Thyroid gland (tissue), 4 donors: ENCODE data around the gene KRTAP9-9. TPM values are rescaled to one million over a fixed set of nuclear protein-coding genes. Genes with fewer than 3 reads are reported as not detected.

ENCODE experiments used
- DNase-seq, 2 donors: peaks; one replicate each; pipeline ENCODE4 v3.0.0-alpha.2; 2019
- H3K27ac ChIP-seq, 3 donors: fragments of 200-600 bp; sonication (generic); 1 replicate in 2 of 3; 2 replicates in 1 of 3; pipeline ENCODE4 v1.5.1; 2016 to 2019; ENCODE audit warnings: mild to moderate bottlenecking in 1 of 3, moderate library complexity in 1 of 3
- H3K27me3 ChIP-seq: fragments of 200-600 bp; sonication (generic); one replicate; pipeline ENCODE4 v1.5.1; 2019
- H3K36me3 ChIP-seq, 2 donors: fragments of 200-600 bp; sonication (generic); one replicate each; pipeline ENCODE4 v1.5.1; 2016 to 2019
- H3K4me1 ChIP-seq, 2 donors: fragments of 200-600 bp; sonication (generic); one replicate each; pipeline ENCODE4 v1.5.1; 2017 to 2019
- H3K4me3 ChIP-seq, 3 donors: fragments of 200-600 bp; sonication (generic); replicated peaks in 1 of 3; 1 replicate in 2 of 3; 2 replicates in 1 of 3; pipeline ENCODE4 v1.5.1; 2016; ENCODE audit warnings: mild to moderate bottlenecking in 1 of 3
- H3K9me3 ChIP-seq: fragments of 200-600 bp; sonication (generic); one replicate; pipeline ENCODE4 v1.5.1; 2017
- CTCF ChIP-seq, 6 experiments: fragments of 200-600 bp in 3 of 6; fragments of 450-650 bp in 3 of 6; sonication (generic) in 3 of 6; IDR thresholded peaks; one replicate each; pipeline ENCODE4 v1.5.1; 2016 to 2019; ENCODE audit warnings: antibody characterized with exemption in 6 of 6, mild to moderate bottlenecking in 2 of 6, inconsistent platforms in 1 of 6, moderate library complexity in 1 of 6
- POLR2A ChIP-seq, 2 donors: fragments of 450-650 bp; IDR thresholded peaks; one replicate each; pipeline ENCODE4 v1.6.1; 2017; ENCODE audit warnings: antibody characterized with exemption in 2 of 2, mild to moderate bottlenecking in 2 of 2, moderate library complexity in 1 of 2
- WGBS, 2 donors: methylation state at CpG; one replicate each; pipeline ENCODE4 v1.1.5; 2017; 5-methylcytosine and 5-hydroxymethylcytosine counted together
- intact Hi-C: fragments of 100-400 bp; cut with DNase I; formaldehyde crosslinking; loops from one replicate; pipeline ENCODE4 v1.15.1; 2023
- small RNA-seq: library from RNA; depleted of rRNA; stranded (forward); fragments of <200 nt; gene quantifications from one replicate; pipeline ENCODE3, GENCODE V24; 2016
- total RNA-seq, 4 donors: library from RNA; depleted of rRNA; stranded (reverse); fragments of >200 nt; gene quantifications; one replicate each; pipeline ENCODE4 v1.2.3, GENCODE V29; 2016

Gene KRTAP9-9
- total RNA-seq, 4 donors from 2014 or later = not detected

DNA sequence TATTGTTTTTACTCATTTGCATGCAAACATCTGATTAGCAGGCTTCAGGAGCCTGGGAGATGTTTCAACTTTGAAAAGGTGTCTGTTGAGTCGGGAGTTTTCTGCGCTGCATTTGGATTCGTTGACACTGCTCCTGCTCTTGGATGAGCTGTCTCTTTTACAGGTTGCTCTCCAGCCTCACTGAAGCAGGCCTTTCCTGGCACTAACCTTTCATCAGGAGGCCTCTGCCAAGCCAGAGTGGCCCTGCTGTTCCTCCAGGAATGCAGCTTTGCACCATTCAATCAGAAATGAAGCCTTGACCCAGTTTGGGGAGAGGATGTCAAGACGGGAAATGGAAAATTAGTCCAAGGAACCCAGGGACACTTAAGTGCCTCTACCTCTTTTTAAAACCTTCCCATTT lies 47.8 kb downstream of the KRTAP9-9 start:
- TF ChIP-seq CTCF (IDR thresholded peaks at IDR 0.05) (no peak), POLR2A (IDR thresholded peaks at IDR 0.05) (no peak)
- intact Hi-C loops = no loop called here
- DNase-seq = no peak
- H3K27me3 ChIP-seq = no peaks in the 10 kb centered on the region
- WGBS, 2 donors = 82 to 89% methylated on average over 4 of the region's 4 CpGs
- no peak overlapping the region for H3K27ac ChIP-seq
- peaks cover 0 to 7% of the 10 kb centered on the region in 2 donors for H3K4me1 ChIP-seq
- H3K36me3 ChIP-seq = no peaks in the 10 kb centered on the region
- no peak overlapping the region for H3K4me3 ChIP-seq
- H3K9me3 ChIP-seq = no peaks in the 10 kb centered on the region

GRCh38 chr17:41304091-41304490 lies 48.9 kb downstream of the KRTAP9-9 start:
- TF ChIP-seq CTCF (IDR thresholded peaks at IDR 0.05) (no peak), POLR2A (IDR thresholded peaks at IDR 0.05) (no peak)
- Histone ChIP-seq H3K4me1 (peaks cover 0 to 18% of the 10 kb centered on the region in 2 donors), H3K4me3 (no peak overlapping the region), H3K36me3 (no peaks in the 10 kb centered on the region), H3K27ac (no peak overlapping the region), H3K27me3 (no peaks in the 10 kb centered on the region), H3K9me3 (no peaks in the 10 kb centered on the region)
- intact Hi-C loops = no loop called here
- DNase-seq = no peak
- 82 to 86% methylated on average over 12 of the region's 12 CpGs for WGBS, 2 donors

Small RNA genes within 50 kb of the gene (small RNA-seq; reads per million reads assigned to genes)
- not detected for gene KRTAP9-10P

Other genes with a start within 250 kb of the KRTAP9-9 start
- gene KRTAP3-1, start 246.3 kb upstream of the KRTAP9-9 start, total RNA-seq = not detected
- not detected for gene KRTAP1-5, start 228.2 kb upstream of the KRTAP9-9 start, total RNA-seq
- not detected for gene KRTAP1-4, start 225.2 kb upstream of the KRTAP9-9 start, total RNA-seq
- not detected for gene KRTAP1-3, start 220.5 kb upstream of the KRTAP9-9 start, total RNA-seq
- not detected for gene KRTAP1-1, start 213.9 kb upstream of the KRTAP9-9 start, total RNA-seq
- not detected for gene KRTAP2-1, start 208.1 kb upstream of the KRTAP9-9 start, total RNA-seq
- gene KRTAP2-2, start 200.2 kb upstream of the KRTAP9-9 start, total RNA-seq = not detected
- not detected for gene KRTAP2-3, start 195.3 kb upstream of the KRTAP9-9 start, total RNA-seq
- not detected for gene KRTAP2-4, start 189.5 kb upstream of the KRTAP9-9 start, total RNA-seq
- gene KRTAP4-7, start 171.2 kb upstream of the KRTAP9-9 start, total RNA-seq = not detected
- not detected for gene KRTAP4-8, start 157.2 kb upstream of the KRTAP9-9 start, total RNA-seq
- gene KRTAP4-16, start 153.2 kb upstream of the KRTAP9-9 start, total RNA-seq = not detected
- not detected for gene KRTAP4-9, start 150.0 kb upstream of the KRTAP9-9 start, total RNA-seq
- not detected for gene KRTAP4-11, start 137.0 kb upstream of the KRTAP9-9 start, total RNA-seq
- not detected for gene KRTAP4-12, start 131.2 kb upstream of the KRTAP9-9 start, total RNA-seq
- gene KRTAP4-6, start 114.8 kb upstream of the KRTAP9-9 start, total RNA-seq = not detected
- gene KRTAP4-5, start 105.6 kb upstream of the KRTAP9-9 start, total RNA-seq = not detected
- not detected for gene KRTAP4-4, start 94.6 kb upstream of the KRTAP9-9 start, total RNA-seq
- gene KRTAP4-3, start 87.2 kb upstream of the KRTAP9-9 start, total RNA-seq = not detected
- not detected for gene KRTAP4-2, start 77.2 kb upstream of the KRTAP9-9 start, total RNA-seq
- gene KRTAP4-1, start 70.5 kb upstream of the KRTAP9-9 start, total RNA-seq = not detected
- gene KRTAP9-1, start 65.5 kb upstream of the KRTAP9-9 start, total RNA-seq = not detected
- not detected for gene KRTAP9-2, start 28.7 kb upstream of the KRTAP9-9 start, total RNA-seq
- not detected for gene KRTAP9-3, start 22.9 kb upstream of the KRTAP9-9 start, total RNA-seq
- not detected for gene KRTAP9-8, start 17.4 kb upstream of the KRTAP9-9 start, total RNA-seq
- gene KRTAP9-4, start 5.7 kb upstream of the KRTAP9-9 start, total RNA-seq = not detected
- not detected for gene KRTAP9-6, start 10.0 kb downstream of the KRTAP9-9 start, total RNA-seq
- not detected for gene KRTAP9-7, start 20.3 kb downstream of the KRTAP9-9 start, total RNA-seq
- not detected for gene KRTAP29-1, start 47.5 kb downstream of the KRTAP9-9 start, total RNA-seq
- not detected for gene KRTAP16-1, start 53.9 kb downstream of the KRTAP9-9 start, total RNA-seq
- gene KRTAP17-1, start 60.3 kb downstream of the KRTAP9-9 start, total RNA-seq = not detected
- not detected for gene KRT33A, start 95.4 kb downstream of the KRTAP9-9 start, total RNA-seq
- gene KRT33B, start 114.4 kb downstream of the KRTAP9-9 start, total RNA-seq = not detected
- gene KRT34, start 126.9 kb downstream of the KRTAP9-9 start, total RNA-seq = not detected
- gene KRT31, start 142.2 kb downstream of the KRTAP9-9 start, total RNA-seq = not detected
- gene KRT37, start 169.2 kb downstream of the KRTAP9-9 start, total RNA-seq = not detected
- gene KRT38, start 185.6 kb downstream of the KRTAP9-9 start, total RNA-seq = not detected
- not detected for gene KRT32, start 212.0 kb downstream of the KRTAP9-9 start, total RNA-seq
- gene KRT35, start 225.8 kb downstream of the KRTAP9-9 start, total RNA-seq = not detected
- gene KRT36, start 234.5 kb downstream of the KRTAP9-9 start, total RNA-seq = not detected